GM23248 (cell line): Measurements from ENCODE around the gene PEPD. TPM values are rescaled to one million over a fixed set of nuclear protein-coding genes. Genes with fewer than 3 reads are reported as not detected.

Source experiments
- DNase-seq: peaks from one replicate; pipeline ENCODE4 v3.0.0-alpha.2; 2015
- H2AFZ ChIP-seq: fragments of 200-600 bp; sonication (generic); 2 replicates; pipeline ENCODE4 v1.6.1; 2016; ENCODE audit warnings: antibody characterized with exemption
- H3F3A ChIP-seq: fragments of 200-600 bp; sonication (generic); 2 replicates; pipeline ENCODE4 v1.6.1; 2016; ENCODE audit warnings: mild to moderate bottlenecking, antibody characterized with exemption, mixed run types; ENCODE audit not compliant: insufficient read depth
- H3K27ac ChIP-seq: fragments of 200-600 bp; sonication (generic); 2 replicates; pipeline ENCODE4 v1.5.1; 2016; ENCODE audit warnings: mild to moderate bottlenecking
- H3K27me3 ChIP-seq: fragments of 200-600 bp; sonication (generic); replicated peaks from 2 replicates; pipeline ENCODE4 v1.6.1; 2016; ENCODE audit warnings: mild to moderate bottlenecking; ENCODE audit not compliant: insufficient read depth
- H3K36me3 ChIP-seq: fragments of 200-600 bp; sonication (generic); 2 replicates; pipeline ENCODE4 v1.6.1; 2016; ENCODE audit warnings: low read depth, mild to moderate bottlenecking
- H3K4me1 ChIP-seq: fragments of 200-600 bp; sonication (generic); 2 replicates; pipeline ENCODE4 v1.6.1; 2016; ENCODE audit warnings: mild to moderate bottlenecking; ENCODE audit not compliant: insufficient read depth
- H3K4me2 ChIP-seq: fragments of 200-600 bp; sonication (generic); one replicate; pipeline ENCODE4 v1.6.1; 2016; ENCODE audit warnings: mild to moderate bottlenecking; ENCODE audit not compliant: unreplicated experiment
- H3K4me3 ChIP-seq: fragments of 200-600 bp; sonication (generic); 2 replicates; pipeline ENCODE4 v1.5.1; 2016; ENCODE audit warnings: mild to moderate bottlenecking
- H3K79me2 ChIP-seq: fragments of 200-600 bp; sonication (generic); 2 replicates; pipeline ENCODE4 v1.6.1; 2016; ENCODE audit warnings: mild to moderate bottlenecking; ENCODE audit not compliant: insufficient read depth
- H3K9ac ChIP-seq: fragments of 200-600 bp; sonication (generic); 2 replicates; pipeline ENCODE4 v1.6.1; 2016; ENCODE audit warnings: mild to moderate bottlenecking
- H3K9me2 ChIP-seq: fragments of 200-600 bp; sonication (generic); 2 replicates; pipeline ENCODE4 v1.6.1; 2016; ENCODE audit warnings: mixed run types, mild to moderate bottlenecking, moderate library complexity; ENCODE audit not compliant: insufficient read depth
- H3K9me3 ChIP-seq: fragments of 200-600 bp; sonication (generic); one replicate; pipeline ENCODE4 v1.6.1; 2017; ENCODE audit warnings: low read depth
- H4K20me1 ChIP-seq: fragments of 200-600 bp; sonication (generic); 2 replicates; pipeline ENCODE4 v1.6.0; 2016; ENCODE audit not compliant: insufficient read depth
- EZH2 ChIP-seq: fragments of 200-600 bp; sonication (generic); IDR thresholded peaks from 2 replicates; pipeline ENCODE4 v1.6.1; 2018; ENCODE audit warnings: antibody characterized with exemption, mild to moderate bottlenecking; ENCODE audit not compliant: insufficient read depth, poor library complexity, severe bottlenecking
- EZH2phosphoT487 ChIP-seq: fragments of 200-600 bp; sonication (generic); IDR thresholded peaks from 2 replicates; pipeline ENCODE4 v1.6.1; 2018; ENCODE audit warnings: antibody characterized with exemption, moderate library complexity, mild to moderate bottlenecking, low read depth; ENCODE audit not compliant: insufficient read depth
- WGBS, 2 experiments: methylation state at CpG; one replicate each; pipeline ENCODE4 v1.1.6; 2015 to 2017; ENCODE audit warnings: low lambda C conversion rate in 2 of 2, low coverage in 1 of 2; ENCODE audit errors: missing lambda C conversion rate in 2 of 2; 5-methylcytosine and 5-hydroxymethylcytosine counted together
- in situ Hi-C: fragments of 300-500 bp; cut with MboI; formaldehyde crosslinking; loops from 2 replicates; pipeline ENCODE4 v1.15.0; 2020
- polyA plus RNA-seq: library from polyadenylated mRNA; unstranded; fragments of >200 nt; fragmentation: Nextera tagmentation; extraction: Ambion mirVana; gene quantifications from 2 replicates; pipeline ENCODE4 v1.2.1, GENCODE V29; 2016
- total RNA-seq: library from RNA; depleted of rRNA; stranded (reverse); fragments of >200 nt; shearing (Covaris generic); gene quantifications from 2 replicates; pipeline ENCODE4 v1.2.3, GENCODE V29; 2014

Gene PEPD
- total and polyA plus RNA-seq, 2 experiments from 2014 or later: 54.8 to 86.5 TPM

DNA sequence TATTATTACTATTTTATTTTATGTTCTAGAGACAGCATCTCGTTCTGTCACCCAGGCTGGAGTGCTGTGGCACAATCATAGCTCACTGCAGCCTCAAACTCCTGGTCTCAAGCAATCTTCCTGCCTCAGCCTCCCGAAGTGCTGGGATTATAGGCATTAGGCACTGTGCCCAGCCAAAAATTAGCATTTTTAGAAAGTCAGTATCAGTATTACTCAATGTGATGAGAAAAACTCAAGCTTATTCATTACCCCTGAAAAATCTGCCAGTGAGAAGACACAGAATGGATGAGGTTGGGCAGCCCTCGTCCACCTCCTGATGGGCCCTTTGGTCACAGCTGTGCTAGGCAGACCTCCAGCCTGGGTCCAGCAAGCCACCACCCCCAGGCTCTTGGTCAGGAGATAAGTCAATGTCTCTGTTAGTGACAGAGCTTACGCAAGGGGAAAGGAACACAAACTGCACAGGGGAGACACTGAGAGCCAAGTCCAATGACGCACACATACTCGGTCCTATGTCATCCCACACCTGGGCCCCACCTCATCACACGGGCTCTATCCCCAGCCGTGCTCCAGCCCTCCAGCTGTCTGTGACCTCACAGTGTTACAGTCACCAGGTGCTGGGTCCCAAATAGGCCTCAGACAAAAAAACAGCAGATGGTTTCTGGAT is 19.8 kb downstream of the PEPD start:
- DNase-seq: no peak
- TF ChIP-seq EZH2phosphoT487: no peak
- no peak for TF ChIP-seq EZH2
- in situ Hi-C loops: no loop called here

DNA sequence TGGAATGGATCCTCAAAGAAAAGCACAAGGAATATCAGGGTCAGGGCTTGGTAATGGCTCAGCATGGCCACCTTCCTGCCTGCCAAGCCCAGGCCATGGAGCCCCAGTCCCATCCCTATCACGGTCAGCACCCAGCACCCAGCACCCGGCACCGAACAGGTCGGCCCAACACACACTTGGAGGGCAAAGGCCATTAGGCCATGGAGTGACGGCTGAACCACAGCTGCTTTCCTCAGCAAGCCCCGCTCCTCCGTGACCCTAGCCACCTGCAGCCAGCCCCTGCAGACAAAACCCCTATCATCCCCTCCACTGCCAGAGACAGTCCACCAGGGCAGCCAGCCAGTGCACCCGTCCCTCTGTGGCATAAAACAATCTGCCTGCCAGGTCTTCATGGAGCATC is 20.6 kb downstream of the PEPD start:
- Histone ChIP-seq H3K9me2 (no peaks in the 10 kb centered on the region), H3K4me2 (no peak overlapping the region), H3F3A (no peaks in the 10 kb centered on the region), H3K36me3 (no peaks in the 10 kb centered on the region), H2AFZ (no peak overlapping the region), H3K9ac (no peak overlapping the region), H3K4me1 (no peaks in the 10 kb centered on the region), H3K27me3 (no peaks in the 10 kb centered on the region), H3K4me3 (no peak overlapping the region), H3K79me2 (no peaks in the 10 kb centered on the region), H3K9me3 (no peaks in the 10 kb centered on the region), H4K20me1 (no peaks in the 10 kb centered on the region), H3K27ac (no peak overlapping the region)
- DNase-seq: no peak
- in situ Hi-C loops: no loop called here
- 97 to 98% methylated on average over 8 of the region's 8 CpGs for WGBS, 2 experiments
- TF ChIP-seq EZH2phosphoT487: no peak
- TF ChIP-seq EZH2: no peak

More for the DNA sequence above, 19.8 kb downstream of the PEPD start:
- Histone ChIP-seq H3K27me3 (no peaks in the 10 kb centered on the region), H3K9me2 (no peaks in the 10 kb centered on the region), H4K20me1 (no peaks in the 10 kb centered on the region), H3F3A (no peaks in the 10 kb centered on the region), H2AFZ (no peak overlapping the region), H3K27ac (no peak overlapping the region), H3K79me2 (no peaks in the 10 kb centered on the region), H3K4me3 (no peak overlapping the region), H3K9me3 (no peaks in the 10 kb centered on the region), H3K4me1 (no peaks in the 10 kb centered on the region), H3K36me3 (no peaks in the 10 kb centered on the region), H3K9ac (no peak overlapping the region), H3K4me2 (no peak overlapping the region)
- WGBS, 2 experiments: 92 to 93% methylated on average over 8 of the region's 8 CpGs

- Histone ChIP-seq H4K20me1 (no peaks in the 10 kb centered on the region), H3K9ac (no peak overlapping the region), H3K9me2 (no peaks in the 10 kb centered on the region), H3K9me3 (no peaks in the 10 kb centered on the region), H3K4me3 (no peak overlapping the region), H3K79me2 (no peaks in the 10 kb centered on the region), H3K27ac (no peak overlapping the region), H2AFZ (no peak overlapping the region), H3K4me1 (no peaks in the 10 kb centered on the region), H3F3A (no peaks in the 10 kb centered on the region), H3K27me3 (no peaks in the 10 kb centered on the region), H3K4me2 (no peak overlapping the region), H3K36me3 (no peaks in the 10 kb centered on the region)
- no peak for TF ChIP-seq EZH2
- TF ChIP-seq EZH2phosphoT487: no peak
- no peak for DNase-seq
- in situ Hi-C loops: no loop called here
- WGBS, 2 experiments: 90 to 93% methylated on average over 13 of the region's 13 CpGs
Measured at GRCh38 chr19:33500586-33500985, 21.0 kb downstream of the PEPD start.

DNA sequence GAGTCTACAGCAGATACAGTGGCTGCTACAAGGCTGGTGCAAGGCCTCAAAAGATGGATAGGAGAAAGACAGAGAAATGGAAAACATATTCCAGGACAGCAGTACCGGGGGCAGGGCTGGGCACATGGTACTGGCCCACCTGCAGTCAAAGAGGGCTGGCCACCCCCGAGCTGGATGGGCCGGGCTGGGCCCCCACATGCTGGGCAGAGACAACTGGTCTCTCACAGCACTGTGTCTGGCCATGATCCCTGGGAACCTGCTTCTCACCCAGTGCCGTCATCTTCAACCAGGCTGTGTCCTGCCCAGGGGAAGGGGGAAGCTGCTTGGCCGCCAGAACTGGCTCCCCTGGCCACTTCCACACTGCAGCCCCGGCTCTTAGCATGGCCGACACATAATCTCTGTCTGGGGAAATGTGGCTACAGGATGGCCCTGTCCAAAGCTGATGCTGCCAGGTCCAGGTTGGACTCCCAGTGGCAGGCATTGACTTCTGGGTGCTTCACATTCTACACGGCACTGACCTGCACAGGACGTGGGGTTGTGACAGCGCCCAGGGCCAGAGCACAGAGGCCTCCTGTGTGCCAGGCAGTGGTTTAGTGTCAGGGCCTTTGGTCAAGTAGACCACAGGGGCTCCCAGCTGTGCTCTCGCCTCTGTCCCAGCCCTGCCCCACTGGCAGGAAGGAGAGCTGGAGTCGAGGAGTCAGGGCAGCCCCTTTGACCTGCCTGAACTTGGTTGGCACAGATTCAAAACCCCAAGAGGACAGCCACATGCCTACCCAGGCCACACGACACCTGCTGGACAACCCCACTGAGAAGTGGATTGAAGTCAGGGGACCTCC is 21.7 kb downstream of the PEPD start:
- in situ Hi-C loops: no loop called here
- DNase-seq: no peak
- H3K4me2 ChIP-seq: no peak overlapping the region
- no peaks in the 10 kb centered on the region for H4K20me1 ChIP-seq
- H3K4me3 ChIP-seq: no peak overlapping the region
- no peaks in the 10 kb centered on the region for H3K9me2 ChIP-seq
- no peaks in the 10 kb centered on the region for H3K79me2 ChIP-seq
- 69 to 75% methylated on average over 13 of the region's 13 CpGs for WGBS, 2 experiments
- H3K27ac ChIP-seq: no peak overlapping the region
- H3K9me3 ChIP-seq: no peaks in the 10 kb centered on the region
- no peaks in the 10 kb centered on the region for H3K4me1 ChIP-seq
- no peak overlapping the region for H2AFZ ChIP-seq
- no peaks in the 10 kb centered on the region for H3K27me3 ChIP-seq
- H3F3A ChIP-seq: no peaks in the 10 kb centered on the region
- no peak overlapping the region for H3K9ac ChIP-seq
- no peak for TF ChIP-seq EZH2phosphoT487
- no peak for TF ChIP-seq EZH2
- H3K36me3 ChIP-seq: no peaks in the 10 kb centered on the region
